Activated T-cell treated with anti-CD3 and anti-CD28 coated beads for 48 hours (primary cell): ENCODE data around the gene ZDHHC7.
A peak's percentile ranks its signal among the peaks of the same experiment; 100 is the strongest.

Experiments
- DNase-seq: peaks from one replicate; pipeline ENCODE4 v3.0.0-alpha.2; 2020; ENCODE audit warnings: low read depth

The ZDHHC7 gene

DNA sequence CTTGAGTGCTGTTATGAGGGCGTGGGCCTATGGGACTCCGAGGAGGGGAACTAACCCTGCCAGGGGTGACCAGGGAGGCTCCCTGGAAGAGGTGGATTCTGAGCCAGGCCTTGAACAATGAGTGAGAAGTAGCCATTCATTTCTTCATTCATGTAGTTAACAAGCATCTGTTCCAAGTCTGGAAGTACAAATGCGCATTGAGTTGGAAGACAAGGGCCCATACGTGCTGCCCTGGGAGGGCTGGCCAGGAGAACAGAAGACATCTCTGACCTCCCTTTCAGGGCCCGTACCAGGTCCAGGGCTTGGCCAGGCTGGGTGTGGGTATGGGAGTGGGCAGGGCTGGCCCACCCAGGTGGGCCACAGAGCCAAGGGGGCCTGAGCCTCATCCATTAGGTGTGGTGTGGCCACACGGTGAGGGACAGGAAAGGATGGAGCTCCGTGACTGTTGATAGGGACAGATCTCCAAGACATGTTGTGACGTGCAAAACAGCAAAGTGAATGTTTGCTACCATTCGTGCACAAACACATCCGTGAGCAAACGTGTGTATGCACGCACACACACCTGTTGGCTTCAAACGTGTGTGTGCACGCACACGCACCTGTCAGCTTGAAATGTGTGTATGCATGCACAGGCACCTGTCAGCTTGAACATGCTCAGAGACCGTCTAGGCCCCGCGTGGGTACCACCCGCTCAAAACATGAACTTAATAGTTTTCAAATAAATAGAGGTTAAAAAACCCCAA lies 46.8 kb downstream of the ZDHHC7 start:
- no peak for DNase-seq

DNA sequence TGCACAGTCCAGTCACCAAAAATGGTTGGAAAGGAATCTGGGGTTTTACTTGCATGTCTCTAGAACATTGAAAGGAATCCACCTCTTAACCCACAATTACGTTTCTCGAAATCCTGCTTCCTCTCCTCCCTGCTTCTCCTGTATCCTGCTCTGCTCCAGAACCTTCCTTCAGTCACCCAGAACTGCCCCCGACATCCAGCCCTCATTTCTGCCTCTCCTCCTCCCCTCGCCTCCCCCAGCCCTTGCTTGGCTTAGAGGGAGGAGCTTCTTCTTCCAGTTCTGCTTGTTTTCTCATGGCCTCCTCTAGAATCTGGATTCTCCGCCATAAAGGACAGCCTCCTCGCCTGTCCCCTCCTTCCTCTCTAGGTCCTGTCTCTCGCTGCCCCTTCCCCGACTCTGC lies 48.3 kb downstream of the ZDHHC7 start:
- no peak for DNase-seq

- no peak for DNase-seq
Measured at GRCh38 chr16:84960942-84961341, 50.4 kb downstream of the ZDHHC7 start.

- DNase-seq = no peak
Measured at GRCh38 chr16:84959784-84960417, 51.4 kb downstream of the ZDHHC7 start.

- no peak for DNase-seq
Measured at GRCh38 chr16:84959045-84959576, 52.2 kb downstream of the ZDHHC7 start.

DNA sequence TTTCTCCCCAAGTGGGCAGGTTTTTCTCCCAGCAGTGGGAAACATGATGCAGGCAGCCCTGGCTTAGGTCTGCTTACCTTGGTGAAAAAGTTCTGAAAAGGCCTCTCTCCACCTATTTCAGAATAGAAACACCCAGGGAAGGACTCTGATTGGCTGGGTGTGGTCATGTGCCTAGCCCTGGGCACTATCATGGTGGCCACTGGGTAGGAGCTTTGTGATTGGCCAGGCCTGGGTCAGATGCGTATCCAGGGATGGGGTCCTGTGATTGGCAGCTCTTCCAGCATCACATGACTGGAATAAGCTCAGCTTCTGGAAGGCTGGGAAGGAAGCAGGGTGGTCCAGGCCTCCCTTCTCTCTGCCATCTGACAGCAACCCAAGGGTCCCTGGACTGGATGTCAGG lies 53.5 kb downstream of the ZDHHC7 start:
- no peak for DNase-seq

DNA sequence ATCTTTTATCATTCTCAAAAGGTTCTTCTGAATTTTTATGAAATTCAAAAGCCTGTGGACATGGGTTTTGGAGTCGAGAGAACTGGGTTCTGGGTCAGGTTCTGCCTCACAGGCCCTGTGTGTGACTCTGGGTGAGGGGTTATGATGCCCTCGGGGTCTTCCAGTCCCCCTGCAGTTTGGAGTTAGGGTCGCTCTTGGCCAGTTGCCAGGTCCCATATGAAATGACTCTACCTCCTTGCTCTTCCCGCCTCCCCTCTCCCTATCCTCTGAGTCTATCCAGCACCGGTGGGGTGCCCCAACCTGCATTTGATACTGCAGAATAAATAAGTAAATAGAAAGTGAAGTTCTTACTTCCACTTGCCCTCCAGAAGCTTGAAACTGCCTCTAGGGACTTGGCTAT lies 54.1 kb downstream of the ZDHHC7 start:
- DNase-seq = no peak

DNA sequence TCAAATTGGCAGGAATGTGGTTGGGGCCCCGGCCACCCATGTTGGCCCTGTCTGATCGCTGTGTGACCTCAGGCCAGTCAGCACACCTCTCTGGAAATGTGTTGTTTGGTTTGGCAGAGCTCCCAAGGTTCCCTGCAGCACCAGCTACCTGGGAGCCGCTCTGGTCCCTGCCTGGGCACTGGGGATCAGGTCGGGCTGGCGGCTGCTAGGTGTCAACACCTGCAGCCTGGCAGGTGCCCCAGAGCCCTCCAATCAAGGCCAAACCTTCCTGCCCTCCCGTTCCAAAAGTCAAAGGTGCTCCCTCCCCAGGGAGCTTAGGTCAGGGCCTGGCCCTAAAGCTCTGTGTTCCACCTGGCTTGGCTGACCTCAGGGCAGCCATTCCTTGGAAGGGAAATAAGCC lies 55.9 kb downstream of the ZDHHC7 start:
- no peak for DNase-seq

GRCh38 chr16:84953190-84953746 lies 58.1 kb downstream of the ZDHHC7 start:
- no peak for DNase-seq

- DNase-seq = peak; percentile 51
Measured at GRCh38 chr16:84952335-84953189, 58.8 kb downstream of the ZDHHC7 start.

DNA sequence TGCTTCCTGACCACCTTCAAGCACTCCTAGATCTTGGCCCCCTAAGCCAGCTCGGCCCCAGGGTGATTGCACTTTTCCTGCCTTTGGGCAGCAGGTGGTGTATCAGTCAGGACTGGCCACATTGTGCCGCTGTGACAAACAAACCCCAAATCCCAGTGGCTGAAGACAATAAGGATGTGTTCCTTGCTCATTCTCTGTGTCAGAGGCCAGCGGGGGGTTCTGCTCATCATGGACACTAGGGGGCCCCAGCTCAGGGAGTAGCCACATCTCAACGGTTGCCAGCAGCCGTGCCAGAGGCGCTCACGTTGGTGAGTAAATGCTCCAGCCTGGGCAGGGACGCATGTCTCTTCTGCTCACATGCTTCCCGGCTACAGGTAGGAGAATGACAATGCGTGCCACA lies 60.4 kb downstream of the ZDHHC7 start:
- DNase-seq = peak; percentile 29

GRCh38 chr16:84949772-84950436 lies 61.4 kb downstream of the ZDHHC7 start:
- DNase-seq = no peak

GRCh38 chr16:84948851-84949610 lies 62.3 kb downstream of the ZDHHC7 start:
- DNase-seq = no peak

DNA sequence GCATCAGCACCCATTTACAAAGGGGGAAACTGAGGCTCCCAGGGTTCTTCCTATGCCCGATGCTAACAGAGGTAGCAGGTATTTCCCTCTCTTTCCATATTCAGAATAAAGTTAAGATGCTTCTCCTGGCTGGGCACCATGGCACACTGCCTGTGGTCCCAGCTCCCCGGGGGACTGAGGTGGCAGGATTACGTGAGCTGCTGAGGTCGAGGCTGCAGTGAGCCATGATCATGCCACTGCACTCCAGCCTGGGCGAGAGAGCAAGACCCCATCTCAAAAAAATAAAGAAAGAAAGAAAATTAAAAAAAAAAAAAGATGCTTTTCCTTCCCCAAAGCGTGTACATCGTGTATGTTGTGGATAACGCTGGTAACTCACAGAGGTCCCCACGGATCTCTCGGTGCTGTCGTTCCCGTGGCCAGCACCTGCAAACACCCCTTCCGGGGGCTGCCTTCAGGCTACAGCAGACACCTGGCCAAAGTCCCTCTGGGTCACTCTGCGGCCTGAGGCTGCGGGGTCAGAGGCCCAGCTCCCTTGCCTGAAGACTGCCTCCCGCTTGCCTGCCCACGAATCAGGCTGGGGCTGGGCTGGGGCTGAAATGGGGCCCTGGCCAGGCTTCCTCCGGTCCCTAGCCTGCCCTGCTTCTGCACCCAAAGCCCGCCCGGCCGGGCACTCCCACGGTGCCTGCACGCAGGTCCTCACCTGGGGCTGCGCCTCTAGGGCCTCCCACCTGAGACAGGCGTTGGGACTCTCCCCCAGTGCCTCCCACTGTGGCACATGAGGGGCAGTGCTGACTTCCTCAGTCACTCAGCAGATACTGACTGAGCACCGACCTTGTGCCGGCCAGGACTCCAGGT lies 63.1 kb downstream of the ZDHHC7 start:
- DNase-seq = no peak

DNA sequence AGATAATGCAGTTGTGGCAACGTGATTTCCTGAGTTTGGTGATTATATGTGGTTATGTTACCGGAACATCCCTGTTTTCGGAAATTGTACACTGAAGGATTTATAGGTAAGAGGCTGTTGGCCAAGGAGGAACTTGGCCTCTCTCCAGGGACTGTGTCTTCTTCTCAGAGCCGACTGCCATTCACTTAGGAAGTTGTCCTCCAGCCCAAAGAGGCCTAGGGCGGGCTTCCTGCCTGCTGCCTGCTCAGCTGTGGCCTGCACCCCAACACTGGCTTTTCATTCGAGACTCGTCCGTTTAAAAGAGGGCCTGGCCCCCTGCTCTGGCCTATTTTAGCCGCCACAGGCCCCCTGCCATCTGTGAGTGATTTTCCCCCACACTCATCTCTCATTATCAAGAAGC lies 64.3 kb downstream of the ZDHHC7 start:
- no peak for DNase-seq

DNA sequence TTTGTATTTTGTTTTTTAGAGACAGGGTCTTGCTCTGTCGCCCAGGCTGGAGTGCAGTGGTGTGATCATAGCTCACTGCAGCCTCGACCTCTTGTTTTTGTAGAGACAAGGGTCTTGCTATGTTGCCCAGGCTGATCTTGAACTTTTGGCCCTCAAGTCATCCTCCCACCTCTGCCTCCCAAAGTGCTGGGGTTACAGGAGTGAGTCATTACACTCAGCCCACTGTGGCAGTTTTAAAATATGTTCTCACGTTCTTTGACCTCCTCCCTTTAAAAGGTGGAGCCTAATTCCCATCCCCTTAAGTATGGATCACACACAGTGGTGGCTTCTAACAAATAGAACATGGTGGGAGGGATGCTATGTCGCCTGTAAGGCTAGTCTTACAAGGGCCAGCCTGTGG lies 67.7 kb downstream of the ZDHHC7 start:
- DNase-seq = no peak

GRCh38 chr16:84942786-84943185 lies 68.5 kb downstream of the ZDHHC7 start:
- DNase-seq = no peak

- DNase-seq = no peak
Measured at GRCh38 chr16:84941921-84942320, 69.4 kb downstream of the ZDHHC7 start.

GRCh38 chr16:84940670-84941551 lies 70.4 kb downstream of the ZDHHC7 start:
- DNase-seq = no peak
